Measurements from ENCODE around the gene DPH1. TPM values are rescaled to one million over a fixed set of nuclear protein-coding genes. Genes with fewer than 3 reads are reported as not detected.

DPH1 gene
- total RNA-seq, 2 experiments from 2014 or later: 31.3 to 37.8 TPM

GRCh38 chr17:2087597-2088211 is 57.8 kb downstream of the DPH1 start:
- Mint-ChIP-seq H3K4me3 (peak overlapping the region; percentile 9), H3K4me1 (peaks cover 88% of the 10 kb centered on the region), H3K9me3 (no peaks in the 10 kb centered on the region), H3K27ac (peak overlapping the region; percentile 61), H3K27me3 (no peaks in the 10 kb centered on the region), H3K36me3 (ENCODE audit: low read depth) (peaks cover 41% of the 10 kb centered on the region)
- ChIA-PET POLR2A (interaction anchor here (0.8 kb wide), 1 partner anchor 33 kb away, joined by 4 read pairs; the partner anchor contains the start of gene HIC1), CTCF (interaction anchor here (0.6 to 3.0 kb wide), 10 partner anchors 12 to 295 kb away, joined by 3 to 14 read pairs (median 6); no protein-coding TSS in a partner anchor)
- DNase-seq: peak; percentile 73

DNA sequence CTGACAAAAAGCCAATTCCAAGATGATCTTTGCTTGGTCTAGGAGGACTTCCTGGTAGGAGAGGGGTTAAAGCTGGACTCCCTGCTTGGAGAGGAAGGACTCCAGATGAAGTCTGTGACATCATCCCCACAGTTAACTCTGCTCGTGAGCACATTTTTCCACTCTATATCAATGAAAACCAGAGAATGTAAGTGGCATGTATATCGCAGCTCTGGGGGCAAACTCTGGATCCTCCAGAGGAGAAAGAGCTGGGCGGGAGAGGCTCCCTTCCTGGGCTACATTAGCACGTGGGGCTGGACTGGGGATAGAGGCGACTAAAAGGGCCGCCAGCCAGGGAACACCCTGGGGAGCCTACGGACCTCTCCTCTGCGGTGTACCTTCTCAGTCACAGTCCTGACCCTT is 59.1 kb downstream of the DPH1 start:
- peaks cover 85% of the 10 kb centered on the region for H3K4me1 Mint-ChIP-seq

GRCh38 chr17:2090210-2090641 is 60.3 kb downstream of the DPH1 start:
- CTCF ChIA-PET: interaction anchor here (0.6 to 3.9 kb wide), 9 partner anchors 9 to 155 kb away, joined by 3 to 24 read pairs (median 6); partner anchors contain the start of gene HIC1
- POLR2A ChIA-PET: interaction anchor here (0.7 kb wide), 1 partner anchor 103 kb away, joined by 3 read pairs; no protein-coding TSS in a partner anchor
- peaks cover 36% of the 10 kb centered on the region for H3K36me3 Mint-ChIP-seq (ENCODE audit: low read depth)
- H3K4me3 Mint-ChIP-seq: peak overlapping the region; percentile 84
- H3K4me1 Mint-ChIP-seq: peaks cover 77% of the 10 kb centered on the region
- no peaks in the 10 kb centered on the region for H3K9me3 Mint-ChIP-seq
- H3K27ac Mint-ChIP-seq: peak overlapping the region; percentile 94
- H3K27me3 Mint-ChIP-seq: no peaks in the 10 kb centered on the region
- DNase-seq: peak; percentile 30

More for the DNA sequence above, 59.1 kb downstream of the DPH1 start:
- H3K36me3 Mint-ChIP-seq (ENCODE audit: low read depth): peaks cover 41% of the 10 kb centered on the region
- no peaks in the 10 kb centered on the region for H3K27me3 Mint-ChIP-seq
- H3K9me3 Mint-ChIP-seq: no peaks in the 10 kb centered on the region
- H3K27ac Mint-ChIP-seq: peak overlapping the region; percentile 94
- POLR2A ChIA-PET: interaction anchor here (0.6 to 0.9 kb wide), 2 partner anchors 20 to 31 kb away, joined by 3 to 4 read pairs; no protein-coding TSS in a partner anchor
- DNase-seq: no peak
- peak overlapping the region; percentile 84 for H3K4me3 Mint-ChIP-seq
- CTCF ChIA-PET: interaction anchor here (0.9 to 3.9 kb wide), 9 partner anchors 8 to 156 kb away, joined by 3 to 24 read pairs (median 6); partner anchors contain the start of gene HIC1

DNA sequence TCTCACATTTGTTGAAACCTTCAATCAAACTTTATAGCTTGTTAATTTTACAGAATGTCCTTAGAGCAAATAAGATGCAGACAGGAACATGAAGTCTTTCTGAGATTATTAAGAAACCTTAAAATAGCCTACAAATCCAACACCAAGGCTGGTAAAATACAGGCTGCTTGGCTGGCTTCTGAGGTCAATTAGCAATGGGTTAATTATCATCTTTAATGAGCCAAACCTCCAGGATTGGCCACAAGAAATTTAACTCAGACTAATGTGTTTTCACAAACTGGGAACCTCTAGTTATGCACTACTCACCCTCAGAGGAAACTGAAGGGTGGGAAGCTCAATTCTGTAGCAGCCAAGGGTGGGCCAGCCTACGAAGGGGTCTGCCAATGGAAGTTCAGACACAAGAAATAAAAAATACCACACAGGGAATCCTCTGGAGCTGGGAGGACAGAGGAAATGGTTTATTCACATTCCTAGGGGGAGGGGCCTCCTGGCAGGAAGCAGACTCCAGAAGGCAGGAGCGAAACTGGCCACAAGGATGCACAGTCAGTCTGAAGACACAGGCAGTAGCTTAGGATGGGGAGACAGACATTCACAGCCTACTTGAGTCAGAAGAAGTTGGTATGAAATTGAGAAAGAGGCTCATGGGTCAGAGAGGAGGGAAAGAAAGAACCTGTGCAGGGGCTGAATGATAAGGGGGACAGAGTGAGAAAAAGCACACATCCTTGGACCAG is 61.0 kb downstream of the DPH1 start:
- Mint-ChIP-seq H3K9me3 (no peaks in the 10 kb centered on the region), H3K27me3 (no peaks in the 10 kb centered on the region), H3K36me3 (ENCODE audit: low read depth) (peaks cover 32% of the 10 kb centered on the region), H3K4me1 (peaks cover 72% of the 10 kb centered on the region), H3K4me3 (peak overlapping the region; percentile 84), H3K27ac (peak overlapping the region; percentile 94)
- CTCF ChIA-PET: interaction anchor here (0.6 to 3.9 kb wide), 7 partner anchors 12 to 154 kb away, joined by 4 to 24 read pairs (median 6); partner anchors contain the start of gene HIC1
- POLR2A ChIA-PET: interaction anchor here (0.6 to 0.7 kb wide), 2 partner anchors 153 to 175 kb away, joined by 3 read pairs; no protein-coding TSS in a partner anchor
- no peak for DNase-seq

GRCh38 chr17:2092253-2092652 is 62.3 kb downstream of the DPH1 start:
- ChIA-PET POLR2A (interaction anchor here (0.7 kb wide), 1 partner anchor 25 kb away, joined by 5 read pairs; no protein-coding TSS in a partner anchor), CTCF (interaction anchor here (0.8 kb wide), 1 partner anchor 23 kb away, joined by 3 read pairs; no protein-coding TSS in a partner anchor)
- no peaks in the 10 kb centered on the region for H3K27me3 Mint-ChIP-seq
- no peak overlapping the region for H3K4me3 Mint-ChIP-seq
- peak overlapping the region; percentile 34 for H3K27ac Mint-ChIP-seq
- no peaks in the 10 kb centered on the region for H3K9me3 Mint-ChIP-seq
- peaks cover 59% of the 10 kb centered on the region for H3K4me1 Mint-ChIP-seq
- H3K36me3 Mint-ChIP-seq (ENCODE audit: low read depth): peaks cover 24% of the 10 kb centered on the region
- DNase-seq: no peak

DNA sequence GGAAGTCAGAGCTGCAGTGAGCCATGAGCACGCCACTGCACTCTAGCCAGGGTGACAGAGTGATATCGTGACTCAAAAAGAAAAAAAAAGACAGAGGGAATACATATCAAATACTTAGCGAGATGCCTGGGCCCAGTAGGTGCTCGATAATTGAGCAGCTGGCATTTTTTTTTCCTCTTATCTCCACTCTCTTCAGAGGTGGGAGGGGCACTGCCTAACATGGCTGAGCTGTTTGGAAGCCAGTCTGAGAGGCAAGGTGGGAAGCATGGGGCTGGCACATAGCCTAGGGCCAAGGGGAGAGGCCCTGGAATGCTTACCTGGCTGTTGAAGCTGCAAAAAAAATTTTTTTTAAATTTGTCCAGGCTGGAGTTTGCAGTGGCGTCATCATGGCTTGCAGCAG is 63.4 kb downstream of the DPH1 start:
- Mint-ChIP-seq H3K27ac (no peak overlapping the region), H3K27me3 (no peaks in the 10 kb centered on the region), H3K9me3 (no peaks in the 10 kb centered on the region), H3K4me1 (peaks cover 59% of the 10 kb centered on the region), H3K36me3 (ENCODE audit: low read depth) (peaks cover 23% of the 10 kb centered on the region), H3K4me3 (no peak overlapping the region)
- no peak for DNase-seq
- ChIA-PET CTCF (interaction anchor here (0.5 to 1.8 kb wide), 5 partner anchors 23 to 157 kb away, joined by 3 to 5 read pairs (median 4); no protein-coding TSS in a partner anchor), POLR2A (interaction anchor here (0.6 kb wide), 3 partner anchors 11 to 188 kb away, joined by 3 to 4 read pairs (median 4); no protein-coding TSS in a partner anchor)

Small RNAs within 50 kb of the gene (microRNA-seq; reads per million reads assigned to microRNA genes)
- gene MIR132 (ENCODE audit: borderline microRNAs expressed, borderline replicate concordance) (1,251 reads per million, percentile 87 among the genes with 10 or more reads in this experiment), gene MIR212 (ENCODE audit: borderline microRNAs expressed, borderline replicate concordance) (34.6 reads per million, percentile 59 among the genes with 10 or more reads in this experiment)

Other genes with a start within 250 kb of the DPH1 start
- gene SMYD4, start 200.3 kb upstream of the DPH1 start, total RNA-seq: 10 to 100 TPM; 37.3 to 38.1 TPM
- gene RPA1, start 200.1 kb upstream of the DPH1 start, total RNA-seq: 100 to 1,000 TPM; 288 to 292 TPM
- under 1 TPM; 0.19 to 0.20 TPM for gene RTN4RL1, start 4.8 kb upstream of the DPH1 start, total RNA-seq
- 10 to 100 TPM; 36.8 to 37.9 TPM for gene OVCA2, start 11.9 kb downstream of the DPH1 start, total RNA-seq
- 10 to 100 TPM; 29.0 to 31.0 TPM for gene HIC1, start 24.9 kb downstream of the DPH1 start, total RNA-seq